H1 (cell line): ENCODE measurements around the gene COL4A3. TPM values are rescaled to one million over a fixed set of nuclear protein-coding genes. Genes with fewer than 3 reads are reported as not detected.

Experiments
- CTCF ChIA-PET: fragments of 300-600 bp; sonication (Branson Sonifier 250); formaldehyde crosslinking; loops from one replicate; lab custom pipeline; 2021; ENCODE audit not compliant: partially characterized antibody; lab: Charles Lee
- POLR2A ChIA-PET: fragments of 300-600 bp; sonication (Branson Sonifier 250); formaldehyde crosslinking; loops from one replicate; lab custom pipeline; 2021; ENCODE audit warnings: inconsistent platforms; ENCODE audit not compliant: partially characterized antibody; lab: Charles Lee
- DNase-seq, 2 experiments: peaks; one replicate each; pipeline versions ENCODE4 v3.0.0 to v3.0.0-alpha.2; 2010 to 2022; ENCODE audit warnings: low spot score in 2 of 2, low read depth in 1 of 2, mixed read lengths in 1 of 2
- FAIRE-seq: peaks from 2 replicates; lab custom pipeline; 2011; peaks lifted over from hg19 to GRCh38; lab: Jason Lieb, UNC
- H2AFZ ChIP-seq: 2 replicates; pipeline ENCODE4 v1.8.1; 2012; ENCODE audit warnings: low read length, inconsistent platforms
- H2AK5ac ChIP-seq: 2 replicates; pipeline ENCODE4 v1.6.1; 2013; ENCODE audit warnings: low read depth, low read length
- H2BK120ac ChIP-seq: replicated peaks from 2 replicates; pipeline ENCODE3; 2013; ENCODE audit warnings: low read depth, low read length, inconsistent platforms
- H2BK12ac ChIP-seq: 2 replicates; pipeline ENCODE4 v1.6.1; 2013; ENCODE audit warnings: low read depth, low read length
- H2BK15ac ChIP-seq: 2 replicates; pipeline ENCODE4 v1.6.1; 2013; ENCODE audit warnings: low read length
- H2BK20ac ChIP-seq: 2 replicates; pipeline ENCODE4 v1.6.1; 2013; ENCODE audit warnings: low read length
- H2BK5ac ChIP-seq: 2 replicates; pipeline ENCODE4 v1.6.1; 2013; ENCODE audit warnings: low read depth, low read length
- H3K14ac ChIP-seq: 2 replicates; pipeline ENCODE4 v1.6.1; 2013; ENCODE audit warnings: inconsistent platforms; ENCODE audit not compliant: insufficient read length
- H3K18ac ChIP-seq: 2 replicates; pipeline ENCODE4 v1.6.1; 2013; ENCODE audit warnings: low read length; ENCODE audit errors: extremely low read depth
- H3K23ac ChIP-seq: 2 replicates; pipeline ENCODE4 v1.6.1; 2013; ENCODE audit warnings: inconsistent platforms; ENCODE audit not compliant: insufficient read length
- H3K23me2 ChIP-seq: 2 replicates; pipeline ENCODE4 v1.6.1; 2013; ENCODE audit warnings: low read depth, low read length
- H3K27ac ChIP-seq: 2 replicates; pipeline ENCODE4 v1.6.1; 2011; ENCODE audit warnings: low read depth, low read length, inconsistent platforms
- H3K27me3 ChIP-seq, 4 experiments: replicated peaks in 1 of 4; 1 replicate in 1 of 4; 2 replicates in 3 of 4; pipeline versions ENCODE4 v1.6.1 to v1.8.1; 2011 to 2013; ENCODE audit warnings: low read length in 3 of 4, mild to moderate bottlenecking in 3 of 4, inconsistent platforms in 2 of 4, mixed read lengths in 2 of 4, moderate library complexity in 1 of 4; ENCODE audit not compliant: control insufficient read depth in 3 of 4, insufficient read depth in 3 of 4; ENCODE audit errors: extremely low read depth in 1 of 4
- H3K36me3 ChIP-seq, 4 experiments: 2 replicates each; pipeline versions ENCODE4 v1.6.1 to v1.8.1; 2011 to 2013; ENCODE audit warnings: mild to moderate bottlenecking in 4 of 4, low read length in 3 of 4, moderate library complexity in 2 of 4, control low read depth in 1 of 4, inconsistent platforms in 1 of 4; ENCODE audit not compliant: insufficient read depth in 4 of 4, control insufficient read depth in 2 of 4
- H3K4ac ChIP-seq: replicated peaks from 2 replicates; pipeline ENCODE3; 2013; ENCODE audit warnings: low read length, low read depth, mixed read lengths, inconsistent platforms; ENCODE audit not compliant: insufficient read length
- H3K4me1 ChIP-seq, 4 experiments: replicated peaks in 1 of 4; 1 replicate in 1 of 4; 2 replicates in 3 of 4; pipeline versions ENCODE4 v1.6.1 to v1.8.1; 2011 to 2013; ENCODE audit warnings: low read length in 3 of 4, inconsistent platforms in 2 of 4, mixed read lengths in 1 of 4; ENCODE audit not compliant: insufficient read depth in 4 of 4, control insufficient read depth in 3 of 4
- H3K4me2 ChIP-seq, 2 experiments: 2 replicates each; pipeline versions ENCODE4 v1.6.1 to v1.8.1; 2011 to 2013; ENCODE audit warnings: low read depth in 2 of 2, low read length in 2 of 2, control low read depth in 1 of 2, inconsistent platforms in 1 of 2, mild to moderate bottlenecking in 1 of 2; ENCODE audit not compliant: insufficient read depth in 1 of 2
- H3K4me3 ChIP-seq, 4 experiments: fragments of 200-600, 300-600 bp in 1 of 4; sonication (generic), shearing (Covaris generic), sonication (Bioruptor Twin) in 1 of 4; 2 replicates each; pipeline versions ENCODE4 v1.5.1 to v1.8.1; 2011 to 2016; ENCODE audit warnings: low read length in 4 of 4, low read depth in 3 of 4, control low read depth in 2 of 4, inconsistent platforms in 2 of 4, mild to moderate bottlenecking in 2 of 4, mixed read lengths in 1 of 4, moderate library complexity in 1 of 4; ENCODE audit not compliant: insufficient read depth in 2 of 4; ENCODE audit errors: extremely low read depth in 1 of 4
- H3K56ac ChIP-seq: replicated peaks from 2 replicates; pipeline ENCODE3; 2013; ENCODE audit warnings: low read depth, mild to moderate bottlenecking, mixed read lengths, low read length, inconsistent platforms; ENCODE audit not compliant: insufficient read length
- H3K79me1 ChIP-seq: 2 replicates; pipeline ENCODE4 v1.6.1; 2013; ENCODE audit warnings: low read depth, low read length, control low read depth
- H3K79me2 ChIP-seq, 2 experiments: 2 replicates each; pipeline versions ENCODE4 v1.6.1 to v1.8.1; 2012 to 2013; ENCODE audit warnings: low read length in 2 of 2, mild to moderate bottlenecking in 2 of 2, inconsistent platforms in 1 of 2; ENCODE audit not compliant: insufficient read depth in 2 of 2, control insufficient read depth in 1 of 2
- H3K9ac ChIP-seq, 4 experiments: replicated peaks in 1 of 4; 1 replicate in 1 of 4; 2 replicates in 3 of 4; pipeline versions ENCODE4 v1.6.1 to v1.8.1; 2011 to 2013; ENCODE audit warnings: low read depth in 3 of 4, low read length in 3 of 4, control low read depth in 2 of 4, mild to moderate bottlenecking in 2 of 4, moderate library complexity in 2 of 4, inconsistent platforms in 1 of 4; ENCODE audit errors: extremely low read depth in 1 of 4
- H3K9me3 ChIP-seq, 2 experiments: 2 replicates each; pipeline versions ENCODE4 v1.6.1 to v1.8.1; 2012 to 2013; ENCODE audit warnings: mild to moderate bottlenecking in 2 of 2, moderate library complexity in 2 of 2, control low read depth in 1 of 2, inconsistent platforms in 1 of 2, low read depth in 1 of 2, low read length in 1 of 2, mixed read lengths in 1 of 2; ENCODE audit not compliant: insufficient read depth in 2 of 2
- H4K20me1 ChIP-seq, 2 experiments: replicated peaks in 1 of 2; 2 replicates each; pipeline versions ENCODE3 to v1.8.1; 2011 to 2013; ENCODE audit warnings: inconsistent platforms in 2 of 2, low read length in 2 of 2, mild to moderate bottlenecking in 1 of 2; ENCODE audit not compliant: insufficient read depth in 2 of 2, control insufficient read depth in 1 of 2
- H4K5ac ChIP-seq: 2 replicates; pipeline ENCODE4 v1.6.1; 2013; ENCODE audit warnings: low read length, low read depth, mixed read lengths, inconsistent platforms; ENCODE audit not compliant: insufficient read length
- H4K8ac ChIP-seq: 2 replicates; pipeline ENCODE4 v1.8.0; 2013; ENCODE audit warnings: mild to moderate bottlenecking, moderate library complexity, low read length, inconsistent platforms; ENCODE audit not compliant: insufficient read depth; ENCODE audit errors: extremely low read depth
- H4K91ac ChIP-seq: replicated peaks from 2 replicates; pipeline ENCODE3; 2013; ENCODE audit warnings: low read length, mixed read lengths, inconsistent platforms; ENCODE audit not compliant: insufficient read length
- ZNF274 ChIP-seq: IDR thresholded peaks from 2 replicates; pipeline ENCODE4 v1.7.0; 2012; ENCODE audit warnings: low read length, borderline replicate concordance; ENCODE audit errors: extremely low read depth
- WGBS, 2 experiments: shearing (Covaris generic) in 1 of 2; methylation state at CpG; one replicate each; pipeline versions ENCODE4 v1.1.6 to v1.1.7; 2013 to 2015; ENCODE audit warnings: low lambda C conversion rate in 2 of 2, mixed read lengths in 2 of 2, inconsistent platforms in 1 of 2, low coverage in 1 of 2, missing lambda C conversion rate in 1 of 2; ENCODE audit not compliant: insufficient replicate concordance in 2 of 2, insufficient coverage in 1 of 2, insufficient read length in 1 of 2; ENCODE audit errors: extremely low coverage in 1 of 2, missing lambda C conversion rate in 1 of 2; 5-methylcytosine and 5-hydroxymethylcytosine counted together
- polyA plus RNA-seq, 7 experiments: library from polyadenylated mRNA; depleted of rRNA in 3 of 7; stranded (reverse) in 5 of 7; unstranded in 2 of 7; fragments of >200 nt in 5 of 7; fragments of 200-250 nt in 2 of 7; gene quantifications; 1 replicate in 5 of 7; 2 replicates in 1 of 7; 4 replicates in 1 of 7; pipeline versions ENCODE4 v1.2.1 to v1.2.3, GENCODE V29; 2011 to 2013; ENCODE audit warnings: missing spikeins in 2 of 7, mixed read lengths in 2 of 7
- total RNA-seq: library from RNA; stranded (reverse); fragmentation: NEBNext Ultra II Directional; extraction: Animal tissue kit (Norgen Biotek cat#: 25700); gene quantifications from 2 replicates; pipeline ENCODE4 v1.2.1, GENCODE V29; 2021

Gene COL4A3
- total and polyA plus RNA-seq, 2 of the 8 experiments (the other 6 are each of a cell fraction or from before 2014, with no cell fraction given) = 0.12 to 0.17 TPM

DNA sequence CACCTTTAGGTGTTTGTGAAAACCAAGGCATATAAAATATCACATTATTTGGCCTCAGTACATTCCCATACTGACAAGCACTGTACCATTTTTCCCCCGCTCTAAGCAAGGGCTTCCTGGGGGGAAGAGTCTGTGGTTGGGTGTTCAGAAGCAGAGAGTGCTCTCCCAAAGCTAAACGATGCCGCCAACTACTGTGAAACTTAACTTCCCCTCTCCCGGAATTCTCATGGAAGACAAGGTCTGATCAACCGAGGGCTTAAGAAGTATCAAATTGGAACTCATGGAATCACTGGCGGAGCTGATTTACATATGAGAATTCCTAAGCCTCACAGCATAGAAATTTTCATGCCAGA is 160.2 kb downstream of the COL4A3 start:
- ChIA-PET CTCF (no interaction called here), POLR2A (interaction anchor here (0.8 to 2.2 kb wide), 4 partner anchors 11 to 28 kb away, joined by 3 to 9 read pairs (median 5); no protein-coding TSS in a partner anchor)
- H3K4ac ChIP-seq = no peak overlapping the region

More for the DNA sequence above, 160.2 kb downstream of the COL4A3 start:
- Histone ChIP-seq H3K14ac (no peak overlapping the region), H4K5ac (no peak overlapping the region), H3K9me3 (peaks cover 9 to 22% of the 10 kb centered on the region in 2 experiments; a peak in 3 of 4 replicates), H2BK20ac (no peak overlapping the region), H3K4me3 (peak overlapping the region; percentile 56 to 95 (median 82)), H4K8ac (no peak overlapping the region), H3K4me2 (peak overlapping the region; percentile 69 to 85), H3K4me1 (no peaks in the 10 kb centered on the region; a peak in 2 of 7 replicates), H3K56ac (no peak overlapping the region), H4K20me1 (peaks cover 0 to 3% of the 10 kb centered on the region in 2 experiments), H2BK15ac (no peak overlapping the region), H3K23me2 (no peaks in the 10 kb centered on the region; the same call in 1 of the 2 replicates), H3K79me1 (no peaks in the 10 kb centered on the region), H3K27me3 (no peaks in the 10 kb centered on the region), H3K36me3 (peaks cover 0 to 6% (median 1%) of the 10 kb centered on the region in 4 experiments; a peak in 3 of 8 replicates), H3K23ac (no peak overlapping the region), H3K79me2 (peaks cover 4 to 42% of the 10 kb centered on the region in 2 experiments; a peak in 3 of 4 replicates), H3K9ac (peak overlapping the region in 2 of 4 experiments; percentile 49 to 80; a peak in 4 of 7 replicates), H2BK12ac (no peak overlapping the region), H3K27ac (peak overlapping the region; percentile 71; the same call in 1 of the 2 replicates), H4K91ac (no peak overlapping the region), H2BK120ac (no peak overlapping the region), H2BK5ac (no peak overlapping the region; the same call in 1 of the 2 replicates), H2AK5ac (no peak overlapping the region), H3K18ac (no peak overlapping the region), H2AFZ (peak overlapping the region; percentile 95)
- DNase-seq (peak in 1 of 2 experiments; percentile 49), FAIRE-seq (no peak)
- no peak for TF ChIP-seq ZNF274
- WGBS, 2 experiments = 21% methylated on average over 6 of the region's 6 CpGs; no CpG with 5 or more reads in 1 of the 2 experiments
